B cell (primary cell): Measurements from ENCODE around the gene IGHMBP2.

Experiments used
- CTCF ChIP-seq: fragments of 200-600 bp; IDR thresholded peaks from one replicate; pipeline ENCODE4 v1.8.0; 2022; ENCODE audit warnings: antibody characterized with exemption, mild to moderate bottlenecking
- EZH2 ChIP-seq: IDR thresholded peaks from 2 replicates; pipeline ENCODE4 v1.6.1; 2012; ENCODE audit warnings: borderline replicate concordance, low read depth, mild to moderate bottlenecking, moderate library complexity, low read length; ENCODE audit not compliant: insufficient read depth, poor library complexity, severe bottlenecking

GRCh38 chr11:68900835-68901381 is 2.8 kb upstream of the IGHMBP2 start:
- TF ChIP-seq CTCF (no peak), EZH2 (no peak)
